ENCODE results near the gene SMIM17. TPM values are rescaled to one million over a fixed set of nuclear protein-coding genes. Genes with fewer than 3 reads are reported as not detected.
A peak's percentile ranks its signal among the peaks of the same experiment; 100 is the strongest.

The SMIM17 gene
- 1 to 10 TPM; 1.1 to 2.3 (median 1.8) TPM for polyA plus RNA-seq (ENCODE audit: insufficient read length in 4 of 4)

DNA sequence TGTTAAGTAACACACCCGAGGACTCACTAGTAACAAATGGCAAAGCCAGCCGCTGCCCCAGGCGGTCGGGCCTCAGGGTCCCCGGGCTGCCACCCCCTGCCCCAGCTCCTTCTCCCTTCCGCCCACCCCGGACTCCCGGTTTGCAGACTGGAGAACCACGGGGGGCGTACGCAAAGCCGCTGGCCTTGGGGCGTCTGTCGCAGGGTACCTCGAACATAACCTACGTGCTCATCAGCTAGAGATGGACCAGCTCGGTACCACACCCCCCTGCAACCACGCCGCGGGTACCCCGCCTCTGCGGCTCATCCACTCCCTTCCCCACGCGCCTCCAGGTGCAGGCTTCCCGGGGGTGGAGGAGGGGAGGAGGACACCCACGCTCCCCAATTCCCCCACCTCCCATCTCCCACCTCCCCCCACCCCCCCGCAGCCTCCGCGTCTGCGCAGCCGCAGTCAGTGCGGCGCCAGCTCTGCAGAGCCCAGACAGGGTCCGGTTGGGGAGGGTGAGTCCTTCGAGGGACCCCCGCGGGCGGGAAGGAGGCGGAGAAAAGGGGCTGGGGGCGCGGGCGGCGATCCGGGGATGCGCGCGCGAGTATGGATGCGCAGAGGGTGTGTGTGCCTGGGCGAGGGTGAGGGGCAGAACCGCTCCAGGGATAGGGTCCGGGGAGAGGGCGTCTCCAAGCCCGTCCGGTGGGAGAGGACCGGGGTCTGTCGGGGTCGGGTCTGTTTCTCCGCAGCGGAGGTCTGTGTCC lies at the start of gene SMIM17:
Gene SMIM17 (plus strand): TSS at position 449 of the 749 bp plus-strand sequence. CDS start 2,509 bp downstream, outside the sequence.
- no peak for DNase-seq (ENCODE audit: low read depth in 4 of 4, low spot score in 2 of 4)

DNA sequence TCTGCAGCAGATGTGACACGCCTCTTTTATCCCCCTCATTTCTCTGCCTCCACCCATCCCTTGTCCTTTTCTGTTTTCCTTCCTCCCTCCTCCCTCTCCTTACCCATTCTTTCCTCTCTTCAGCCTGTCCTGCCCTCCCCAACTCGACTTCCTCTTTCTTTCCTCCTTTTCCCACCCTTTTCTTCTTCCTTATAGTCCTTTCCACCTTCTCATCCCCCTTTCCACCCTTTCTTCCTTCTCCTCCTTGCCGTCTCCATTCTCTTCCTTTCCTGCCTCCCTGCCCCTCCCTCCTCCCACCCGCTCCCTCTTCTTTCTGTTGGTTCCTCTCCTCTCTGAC lies 48.5 kb upstream of the SMIM17 start:
- DNase-seq (ENCODE audit: low read depth in 4 of 4, low spot score in 2 of 4): no peak

DNA sequence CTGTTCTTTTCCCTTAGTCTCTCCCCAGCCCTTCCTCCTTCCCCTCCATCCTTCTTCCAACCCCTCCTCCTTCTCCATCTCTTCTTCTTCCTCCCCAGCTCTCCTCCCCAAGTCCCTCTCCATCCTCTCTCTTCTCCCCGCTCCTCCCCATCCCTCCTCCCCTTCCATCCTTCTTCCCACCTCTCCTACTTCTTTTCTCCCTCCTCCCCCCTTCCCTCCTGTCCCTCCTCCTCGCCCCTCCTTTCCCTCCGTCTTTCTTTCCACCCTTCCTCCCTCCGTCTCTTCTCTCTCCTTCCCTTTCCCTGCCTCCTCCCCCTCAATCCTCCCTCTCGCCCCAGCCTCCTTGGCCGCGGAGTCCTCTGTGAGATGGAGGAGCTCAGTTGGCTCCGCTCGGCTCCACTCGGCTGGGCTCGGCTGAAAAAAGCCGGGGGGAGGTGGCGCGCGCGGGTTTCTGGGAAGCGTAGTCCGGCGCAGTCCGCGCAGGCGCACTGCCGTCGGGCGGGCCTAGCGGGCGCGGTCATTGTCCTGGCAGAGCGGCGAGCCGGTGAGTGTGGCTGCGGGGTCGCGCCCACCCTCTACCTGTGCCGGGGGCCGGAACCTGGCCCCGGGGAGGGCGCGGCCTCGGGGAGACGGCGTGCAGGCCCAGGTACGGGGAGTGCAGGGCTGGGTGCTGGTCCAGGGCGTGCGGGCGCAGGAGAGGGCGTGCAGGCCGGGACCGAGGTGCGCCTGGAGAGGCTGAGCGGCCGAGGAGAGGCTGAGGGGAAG lies 48.0 kb upstream of the SMIM17 start, which contains the start of gene ZNF71:
Gene ZNF71 (plus strand): TSS at position 520 of the 765 bp plus-strand sequence. CDS start 6,257 bp downstream, outside the sequence.
- DNase-seq (ENCODE audit: low read depth in 4 of 4, low spot score in 2 of 4): peak; percentile 63 to 86 (median 76)

DNA sequence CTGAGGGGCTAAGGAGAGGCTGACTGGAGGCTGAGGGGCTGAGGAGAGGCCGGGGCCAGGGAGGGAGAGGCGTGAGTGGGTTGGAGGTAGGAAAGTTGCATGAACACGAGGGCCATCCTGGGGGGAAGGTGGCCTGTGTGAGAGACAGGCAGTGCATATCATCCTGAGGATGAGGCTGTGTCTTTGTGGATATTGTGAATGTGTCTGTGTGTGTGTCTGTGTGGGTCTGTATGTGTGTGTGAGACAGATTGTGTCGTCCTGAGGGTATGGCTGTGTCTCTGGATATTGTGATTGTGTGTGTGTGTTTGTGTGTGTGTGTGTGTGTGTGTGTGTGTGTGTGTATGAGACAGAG lies 47.4 kb upstream of the SMIM17 start:
- DNase-seq (ENCODE audit: low read depth in 4 of 4, low spot score in 2 of 4): peak in 1 of 4 donors; percentile 8

DNA sequence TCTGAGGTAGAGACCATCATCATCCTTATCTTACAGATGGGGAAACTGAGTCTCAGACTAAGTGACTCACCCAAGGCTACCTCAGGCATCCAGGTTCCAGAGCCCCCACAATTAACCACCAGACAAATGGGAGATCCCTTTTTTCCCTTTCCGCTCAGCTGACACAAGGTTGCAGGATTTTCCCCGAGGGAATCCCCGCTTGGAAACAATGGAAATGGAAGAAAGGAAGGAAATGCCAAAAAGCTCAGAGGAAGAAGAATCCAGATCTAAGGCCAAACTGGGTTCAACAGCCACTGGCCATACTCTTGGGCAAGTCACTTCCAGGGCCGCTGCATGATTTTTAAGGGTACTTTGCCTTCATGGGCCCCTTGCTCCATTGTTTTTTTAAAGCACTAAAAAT lies 46.3 kb upstream of the SMIM17 start:
- DNase-seq (ENCODE audit: low read depth in 4 of 4, low spot score in 2 of 4): no peak

DNA sequence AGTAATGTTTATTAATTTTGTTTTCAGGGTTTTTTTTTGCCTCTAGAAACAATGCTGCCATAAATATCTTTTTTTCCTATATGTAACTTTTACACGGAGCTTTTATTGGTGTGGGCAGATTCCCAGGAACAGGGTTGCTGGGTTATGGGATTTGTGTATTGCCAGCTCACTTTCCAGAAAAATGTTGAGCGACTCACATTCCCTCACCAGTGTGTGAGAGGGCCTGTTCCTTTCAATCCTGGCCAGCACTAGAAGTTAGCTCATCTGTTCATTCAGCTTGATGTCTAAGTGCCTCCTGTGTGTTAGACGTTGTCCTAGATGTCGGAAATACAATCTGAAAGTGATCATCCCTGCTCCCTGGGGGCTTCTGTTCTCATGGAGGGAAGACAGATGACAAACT lies 45.3 kb upstream of the SMIM17 start:
- no peak for DNase-seq (ENCODE audit: low read depth in 4 of 4, low spot score in 2 of 4)

DNA sequence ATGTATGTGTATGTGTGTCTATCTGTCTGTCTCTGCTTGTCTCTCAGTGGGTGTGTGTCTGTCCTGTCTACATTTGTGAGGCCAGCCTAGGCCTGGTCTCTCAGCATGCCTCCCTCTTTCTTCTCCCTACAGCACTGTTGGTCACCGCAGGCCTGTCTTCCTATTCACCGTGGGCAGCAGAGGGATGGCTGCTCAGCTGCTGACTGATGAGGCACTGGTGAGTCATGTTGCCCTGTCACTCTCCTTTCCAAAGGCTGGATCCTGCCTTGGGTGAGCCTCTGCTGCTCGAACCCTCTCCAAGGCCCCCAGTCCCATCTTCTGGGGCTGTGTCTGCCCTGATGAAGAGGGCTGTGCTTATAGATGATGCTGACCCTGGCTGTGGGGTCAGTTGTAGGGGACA lies 41.6 kb upstream of the SMIM17 start:
- no peak for DNase-seq (ENCODE audit: low read depth in 4 of 4, low spot score in 2 of 4)

DNA sequence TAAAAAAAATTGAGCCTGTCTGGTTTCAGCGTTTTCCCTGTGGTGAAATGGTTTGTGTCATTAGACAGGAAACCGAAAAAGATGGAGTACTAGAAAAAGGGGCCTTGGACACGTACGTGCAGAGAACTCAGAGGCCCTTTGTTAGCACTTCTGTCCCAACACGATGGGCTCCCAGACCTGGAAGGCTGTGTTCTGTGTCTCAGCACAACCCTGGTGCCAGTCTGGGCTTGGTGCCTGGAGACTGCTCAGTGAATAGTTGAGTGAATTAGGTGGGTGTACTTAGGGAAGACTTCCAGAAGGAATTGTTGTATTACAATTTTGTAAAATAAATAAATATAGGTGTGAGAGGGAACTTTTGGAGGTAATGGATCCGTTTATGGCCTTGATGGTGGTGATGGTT lies 39.1 kb upstream of the SMIM17 start:
- no peak for DNase-seq (ENCODE audit: low read depth in 4 of 4, low spot score in 2 of 4)

DNA sequence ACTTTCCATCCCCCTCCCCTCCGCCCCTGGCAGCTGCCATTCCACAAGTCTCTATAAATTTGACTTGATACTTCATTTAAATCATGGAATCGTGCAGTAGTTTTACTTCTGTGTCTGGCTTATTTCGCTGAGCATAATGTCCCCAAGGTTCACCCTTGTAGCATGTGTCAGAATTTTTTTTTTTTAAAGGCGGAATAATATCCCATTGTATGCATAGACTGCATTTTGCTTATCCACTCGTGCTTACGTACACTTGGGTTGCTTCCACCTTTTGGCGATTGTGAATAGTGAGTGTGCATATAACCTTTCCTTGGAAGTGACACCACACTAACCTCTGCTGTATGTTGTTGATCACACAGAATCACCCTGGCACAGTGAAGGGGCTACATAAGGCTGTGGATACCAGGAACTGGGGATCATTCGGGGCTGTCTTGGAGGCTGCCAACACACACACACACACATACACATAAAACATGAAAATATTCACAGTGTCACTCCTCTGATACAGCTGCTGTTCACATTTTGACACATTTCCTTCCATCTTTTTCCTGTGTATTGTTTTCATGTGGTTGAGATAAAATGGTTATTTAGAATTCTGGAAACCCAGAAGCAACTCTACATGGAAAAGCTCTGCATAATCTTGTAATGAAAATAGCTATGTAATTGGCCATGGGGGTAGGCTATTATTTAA lies 34.5 kb upstream of the SMIM17 start:
- DNase-seq (ENCODE audit: low read depth in 4 of 4, low spot score in 2 of 4): no peak

DNA sequence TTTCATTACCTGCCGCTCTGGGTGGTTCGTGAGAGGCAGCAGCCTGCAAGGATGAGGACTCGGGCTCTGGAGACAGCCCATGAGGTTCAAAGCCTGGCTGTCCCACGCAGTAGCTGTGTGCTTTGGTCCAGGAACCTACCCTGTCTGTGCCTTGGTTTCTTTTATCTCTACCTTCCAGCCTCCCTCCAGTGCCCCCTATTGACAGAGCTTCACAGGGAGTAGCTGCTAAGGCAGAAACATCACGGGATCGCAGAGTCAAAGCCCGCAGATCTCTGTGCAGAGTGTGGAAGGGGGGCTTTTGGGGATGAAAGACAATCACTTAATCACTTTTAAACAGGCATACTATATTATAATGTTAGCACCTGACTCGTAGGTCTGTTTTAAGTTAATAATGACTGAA lies 31.7 kb upstream of the SMIM17 start:
- no peak for DNase-seq (ENCODE audit: low read depth in 4 of 4, low spot score in 2 of 4)

DNA sequence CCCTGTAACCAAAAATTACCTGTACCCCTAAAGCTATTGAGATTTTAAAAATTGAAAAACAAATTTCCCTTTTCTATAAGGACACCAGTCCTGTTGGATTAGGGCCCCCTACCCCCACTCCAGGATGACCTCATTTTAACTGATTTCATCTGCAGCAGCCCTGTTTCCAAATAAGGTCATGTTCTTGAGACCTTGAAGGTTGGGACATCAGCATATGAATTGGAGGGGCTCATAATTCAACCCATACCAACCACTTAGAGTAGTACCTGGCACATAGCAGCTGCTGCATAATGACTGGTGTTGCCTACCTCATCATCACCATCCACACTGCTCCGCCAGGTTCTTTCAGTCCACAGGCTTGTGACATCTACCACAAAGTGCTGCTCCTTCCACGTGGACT lies 30.2 kb upstream of the SMIM17 start:
- no peak for DNase-seq (ENCODE audit: low read depth in 4 of 4, low spot score in 2 of 4)

DNA sequence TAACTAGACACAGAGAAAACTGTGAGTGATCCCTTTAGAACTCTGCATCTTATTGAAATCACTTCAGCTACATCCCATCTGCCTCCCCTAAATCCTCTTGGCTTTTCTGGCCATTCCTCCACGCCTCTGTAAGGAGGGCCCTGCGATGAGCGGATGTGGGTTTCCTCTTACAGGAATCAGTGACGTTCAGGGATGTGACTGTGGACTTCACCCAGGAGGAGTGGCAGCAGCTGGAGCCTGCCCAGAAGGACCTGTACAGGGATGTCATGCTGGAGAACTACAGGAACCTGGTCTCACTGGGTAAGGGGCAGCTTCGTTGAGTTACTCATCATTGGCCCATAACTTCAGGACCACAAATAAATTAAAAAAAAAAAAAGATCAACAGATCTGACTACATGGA lies 29.3 kb upstream of the SMIM17 start:
- DNase-seq (ENCODE audit: low read depth in 4 of 4, low spot score in 2 of 4): no peak

DNA sequence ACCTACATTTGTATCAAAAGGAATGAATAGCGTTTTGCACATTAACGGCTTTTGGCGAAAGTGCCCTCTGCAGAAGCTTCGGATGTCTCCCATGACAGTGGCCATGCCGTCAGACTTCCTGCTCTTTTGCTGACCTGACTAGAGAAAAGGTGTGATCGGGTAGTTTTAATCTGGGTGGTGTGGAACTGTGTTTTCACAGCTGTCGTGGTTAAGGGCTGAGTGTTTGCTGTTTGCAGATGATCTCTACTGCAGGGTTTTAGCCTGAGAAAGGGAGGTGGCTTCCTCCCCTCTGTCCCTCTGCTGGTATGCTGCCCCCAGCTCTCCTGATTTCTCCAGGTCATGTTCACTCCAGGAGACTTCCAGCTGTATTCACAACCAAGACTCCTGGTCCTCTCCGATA lies 25.4 kb upstream of the SMIM17 start:
- no peak for DNase-seq (ENCODE audit: low read depth in 4 of 4, low spot score in 2 of 4)

DNA sequence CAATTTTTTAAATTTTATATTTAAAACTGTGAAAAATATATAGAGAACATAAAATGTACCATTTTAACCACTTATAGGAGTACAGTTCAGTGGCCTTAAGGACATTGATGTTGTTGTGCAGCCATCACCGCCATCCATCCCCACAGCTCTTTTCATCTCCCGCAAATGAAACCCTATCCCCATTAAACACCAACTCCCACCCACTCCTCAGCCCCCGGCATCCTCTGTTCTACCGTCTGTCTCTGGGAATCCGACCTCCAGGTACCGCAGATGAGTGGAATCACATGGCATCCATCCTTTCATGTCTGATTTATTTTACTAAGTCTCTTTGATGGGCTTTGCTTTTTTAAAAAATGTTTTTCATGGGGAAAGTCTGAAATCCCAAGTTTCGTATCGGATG lies 23.8 kb upstream of the SMIM17 start:
- no peak for DNase-seq (ENCODE audit: low read depth in 4 of 4, low spot score in 2 of 4)

DNA sequence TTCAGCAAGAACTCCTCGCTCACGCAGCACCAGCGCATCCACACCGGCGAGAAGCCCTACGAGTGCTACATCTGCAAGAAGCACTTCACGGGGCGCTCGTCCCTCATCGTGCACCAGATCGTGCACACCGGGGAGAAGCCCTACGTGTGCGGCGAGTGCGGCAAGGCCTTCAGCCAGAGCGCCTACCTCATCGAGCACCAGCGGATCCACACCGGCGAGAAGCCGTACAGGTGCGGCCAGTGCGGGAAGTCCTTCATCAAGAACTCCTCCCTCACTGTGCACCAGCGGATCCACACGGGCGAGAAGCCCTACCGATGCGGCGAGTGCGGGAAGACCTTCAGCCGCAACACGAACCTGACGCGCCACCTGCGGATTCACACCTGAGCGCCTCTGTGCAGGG lies 20.6 kb upstream of the SMIM17 start:
- DNase-seq (ENCODE audit: low read depth in 4 of 4, low spot score in 2 of 4): no peak

DNA sequence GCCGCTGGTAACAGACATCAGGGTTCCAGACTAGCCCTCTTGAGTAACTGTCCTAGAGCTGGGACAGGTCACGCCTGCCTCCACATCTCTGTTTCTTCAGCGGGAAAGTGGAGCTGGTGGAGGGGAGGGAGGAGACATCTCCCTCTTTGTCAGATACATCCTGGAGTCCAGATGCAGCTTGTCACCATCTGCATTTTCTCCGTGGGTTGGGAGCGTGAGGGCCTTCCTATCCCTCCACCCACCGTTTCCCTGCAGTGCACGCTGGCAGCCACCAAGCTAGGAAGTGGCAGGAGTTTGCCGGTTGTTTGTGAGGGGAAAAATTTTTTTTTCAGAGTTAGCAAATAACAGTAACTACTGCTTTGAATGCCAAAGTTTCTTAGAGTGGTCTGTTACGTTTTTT lies 20.0 kb upstream of the SMIM17 start:
- no peak for DNase-seq (ENCODE audit: low read depth in 4 of 4, low spot score in 2 of 4)

DNA sequence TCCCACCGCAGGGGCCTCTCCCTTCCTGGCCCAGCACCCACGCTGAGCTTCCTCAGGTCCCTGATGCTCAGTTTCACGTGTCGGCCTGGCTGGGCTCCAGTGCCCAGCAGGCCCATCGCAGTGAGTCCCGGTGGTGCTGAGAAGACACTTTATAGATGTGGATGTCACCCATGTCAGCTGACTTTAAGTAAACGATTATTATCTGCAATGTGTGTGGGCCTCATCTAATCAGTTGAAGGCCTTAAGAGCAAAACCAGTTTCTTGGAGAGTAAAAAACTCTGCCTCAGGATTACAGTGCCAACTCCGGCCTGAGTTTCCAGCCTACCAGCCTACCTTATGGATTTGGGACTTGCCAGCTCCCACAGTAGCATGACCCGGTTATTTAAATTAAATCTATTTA lies 17.3 kb upstream of the SMIM17 start:
- no peak for DNase-seq (ENCODE audit: low read depth in 4 of 4, low spot score in 2 of 4)

DNA sequence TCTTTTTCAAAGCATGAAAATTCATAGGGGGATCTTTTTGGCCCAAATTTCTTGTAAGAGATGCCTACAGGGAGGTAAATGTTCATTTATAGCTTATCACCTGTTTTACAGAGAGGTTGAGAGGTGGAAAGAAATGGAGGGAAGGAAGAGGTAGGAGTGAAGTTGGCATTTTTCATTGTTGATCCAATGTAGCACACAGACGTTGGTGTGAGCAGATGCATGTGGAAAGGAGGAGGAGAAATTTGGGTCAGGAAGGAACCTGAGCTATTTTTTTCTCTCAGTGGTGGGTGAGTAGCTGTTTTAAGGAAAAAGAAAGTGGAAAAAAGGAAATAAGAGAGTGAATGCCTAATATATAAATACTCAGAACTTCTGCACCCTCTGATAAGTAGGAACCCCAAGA lies 9.9 kb upstream of the SMIM17 start:
- DNase-seq (ENCODE audit: low read depth in 4 of 4, low spot score in 2 of 4): no peak

DNA sequence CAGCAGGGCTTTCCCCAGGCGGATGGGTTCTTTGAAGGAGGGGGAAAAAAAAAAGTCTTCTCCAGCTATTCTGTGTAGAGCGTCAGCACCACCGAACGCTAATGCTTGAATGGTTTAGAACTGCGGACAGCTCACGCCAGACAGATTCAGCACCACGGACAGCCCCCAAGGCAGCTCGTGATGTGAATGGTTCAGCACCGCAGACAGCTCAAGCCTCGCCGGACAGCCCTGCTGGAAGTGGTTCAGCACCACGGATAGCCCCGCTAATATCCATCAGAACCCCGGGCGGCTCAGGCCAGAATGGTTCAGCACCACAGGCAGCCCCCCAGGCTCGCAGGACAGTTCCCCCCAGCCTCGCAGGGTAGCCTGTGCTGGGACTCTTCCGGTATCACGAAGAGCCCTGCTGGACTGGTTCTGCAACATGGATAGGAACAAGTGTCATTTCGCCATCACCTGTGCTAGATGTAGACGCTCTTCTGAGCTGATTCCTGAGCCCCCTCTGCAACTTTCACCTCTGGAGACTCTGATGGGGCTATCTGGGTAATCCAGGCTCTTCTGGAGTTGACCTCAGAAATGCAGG lies 4.9 kb upstream of the SMIM17 start:
- peak; percentile 70 to 96 (median 84) for DNase-seq (ENCODE audit: low read depth in 4 of 4, low spot score in 2 of 4)

DNA sequence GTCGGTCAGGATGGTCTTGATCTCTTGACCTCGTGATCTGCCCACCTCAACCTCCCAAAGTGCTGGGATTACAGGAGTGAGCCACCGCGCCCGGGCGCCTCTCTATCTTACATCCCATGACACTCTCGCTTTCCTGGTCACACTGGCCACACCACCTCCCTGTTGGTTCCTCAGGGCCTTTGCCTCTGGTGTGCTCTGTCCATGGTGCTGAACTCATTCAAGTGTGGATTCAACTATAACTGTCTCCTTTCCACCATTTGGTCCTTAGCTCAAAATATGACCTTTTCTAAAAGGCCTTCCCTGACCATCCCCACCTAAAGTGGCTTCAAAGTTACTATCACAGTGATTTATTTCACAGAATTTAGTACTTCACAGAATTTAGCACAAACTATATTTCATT lies 3.7 kb upstream of the SMIM17 start:
- DNase-seq (ENCODE audit: low read depth in 4 of 4, low spot score in 2 of 4): peak in 1 of 4 donors; percentile 31

DNA sequence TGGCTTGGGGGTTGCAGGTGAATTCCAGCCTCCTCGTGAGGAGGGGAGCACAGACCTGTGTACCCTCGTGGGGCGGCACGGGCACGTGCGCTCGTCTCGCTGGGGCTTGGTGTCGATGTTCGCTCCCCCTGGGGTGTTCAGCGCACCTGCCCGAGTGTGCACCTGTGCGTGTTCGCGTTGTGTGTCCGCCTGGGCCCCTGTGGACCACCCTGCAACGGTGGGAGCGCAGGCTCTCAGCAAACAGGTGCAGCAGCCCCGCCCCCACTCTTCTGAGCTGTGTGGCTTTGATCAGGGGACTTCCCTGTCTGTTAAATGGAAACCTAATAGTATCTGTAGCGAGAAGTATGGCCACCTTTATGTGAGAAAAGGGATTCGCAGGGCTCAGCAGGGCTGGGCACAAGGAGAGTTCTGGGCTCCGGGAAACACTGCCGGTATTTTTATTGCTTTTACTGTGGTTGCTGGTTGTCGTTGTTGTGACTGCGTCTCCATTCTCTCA lies 549 bp downstream of the SMIM17 start:
- no peak for DNase-seq (ENCODE audit: low read depth in 4 of 4, low spot score in 2 of 4)
